Loucy (cell line): ENCODE data around the gene STK38L.

Experiments used
- H2AFZ ChIP-seq: fragments of 200-600 bp; sonication (generic); 2 replicates; pipeline ENCODE4 v1.6.0; 2016; ENCODE audit warnings: antibody characterized with exemption, mild to moderate bottlenecking, low read length, moderate library complexity
- H3F3A ChIP-seq: fragments of 200-600 bp; 2 replicates; pipeline ENCODE4 v1.6.0; 2016; ENCODE audit warnings: antibody characterized with exemption, low read depth, mild to moderate bottlenecking
- H3K27me3 ChIP-seq: fragments of 200-600 bp; sonication (generic); 2 replicates; pipeline ENCODE4 v1.6.1; 2014; ENCODE audit warnings: low read length, mild to moderate bottlenecking; ENCODE audit not compliant: insufficient read depth, poor library complexity, severe bottlenecking
- H3K36me3 ChIP-seq: fragments of 200-600 bp; sonication (generic); 2 replicates; pipeline ENCODE4 v1.6.1; 2016; ENCODE audit warnings: low read length; ENCODE audit not compliant: insufficient read depth
- H3K4me1 ChIP-seq: fragments of 200-600 bp; sonication (generic); 2 replicates; pipeline ENCODE4 v1.5.1; 2014; ENCODE audit warnings: low read length, mild to moderate bottlenecking; ENCODE audit not compliant: insufficient read depth, poor library complexity, severe bottlenecking
- H3K4me2 ChIP-seq: fragments of 200-600 bp; sonication (generic); 2 replicates; pipeline ENCODE4 v1.6.0; 2014; ENCODE audit warnings: antibody characterized with exemption, low read length, low read depth, mild to moderate bottlenecking; ENCODE audit not compliant: poor library complexity, severe bottlenecking
- H3K4me3 ChIP-seq: fragments of 200-600 bp; sonication (generic); 2 replicates; pipeline ENCODE4 v1.5.1; 2014; ENCODE audit warnings: low read length, mild to moderate bottlenecking, mixed read lengths; ENCODE audit not compliant: poor library complexity, severe bottlenecking
- H3K79me2 ChIP-seq: fragments of 200-600 bp; sonication (generic); 2 replicates; pipeline ENCODE4 v1.6.1; 2014; ENCODE audit warnings: low read length; ENCODE audit not compliant: insufficient read depth
- H3K9ac ChIP-seq: fragments of 200-600 bp; sonication (generic); 2 replicates; pipeline ENCODE4 v1.6.0; 2014; ENCODE audit warnings: mild to moderate bottlenecking, low read depth, low read length, moderate library complexity; ENCODE audit not compliant: poor library complexity, severe bottlenecking
- H3K9me2 ChIP-seq: fragments of 200-600 bp; sonication (generic); replicated peaks from 2 replicates; pipeline ENCODE4 v1.6.1; 2016; ENCODE audit warnings: low read depth, low read length, mixed read lengths
- H3K9me3 ChIP-seq: fragments of 200-600 bp; sonication (generic); 2 replicates; pipeline ENCODE4 v1.6.1; 2014; ENCODE audit warnings: mild to moderate bottlenecking, antibody characterized with exemption, low read length, low read depth; ENCODE audit not compliant: insufficient read depth
- H4K20me1 ChIP-seq: fragments of 200-600 bp; sonication (generic); 2 replicates; pipeline ENCODE4 v1.6.0; 2014; ENCODE audit warnings: antibody characterized with exemption, low read length, mild to moderate bottlenecking; ENCODE audit not compliant: insufficient read depth, poor library complexity, severe bottlenecking
- CTCF ChIP-seq: fragments of 200-600 bp; sonication (generic); conservative IDR thresholded peaks from 2 replicates; pipeline ENCODE4 v1.5.1; 2014; ENCODE audit warnings: mild to moderate bottlenecking, antibody characterized with exemption, low read length
- EZH2phosphoT487 ChIP-seq: fragments of 200-600 bp; IDR thresholded peaks from 2 replicates; pipeline ENCODE4 v1.6.1; 2018; ENCODE audit warnings: antibody characterized with exemption, mild to moderate bottlenecking, moderate library complexity, borderline replicate concordance

STK38L gene

GRCh38 chr12:27316947-27317346 is 72.9 kb downstream of the STK38L start:
- H3F3A ChIP-seq, result no peaks in the 10 kb centered on the region
- no peaks in the 10 kb centered on the region for H3K9me2 ChIP-seq
- H3K4me2 ChIP-seq, result no peak overlapping the region
- no peak overlapping the region for H2AFZ ChIP-seq
- TF ChIP-seq EZH2phosphoT487 (no peak), CTCF (no peak)
- no peak overlapping the region for H3K9ac ChIP-seq
- no peaks in the 10 kb centered on the region for H3K79me2 ChIP-seq
- H3K9me3 ChIP-seq, result no peaks in the 10 kb centered on the region
- no peaks in the 10 kb centered on the region; the same call in 1 of the 2 replicates for H3K36me3 ChIP-seq
- no peaks in the 10 kb centered on the region for H3K4me1 ChIP-seq
- H3K4me3 ChIP-seq, result no peak overlapping the region
- no peaks in the 10 kb centered on the region for H4K20me1 ChIP-seq
- H3K27me3 ChIP-seq, result no peaks in the 10 kb centered on the region

GRCh38 chr12:27319409-27319808 is 75.3 kb downstream of the STK38L start:
- Histone ChIP-seq H3K9me2 (no peaks in the 10 kb centered on the region), H3K9me3 (no peaks in the 10 kb centered on the region), H3K36me3 (no peaks in the 10 kb centered on the region; the same call in none of the 2 replicates), H2AFZ (no peak overlapping the region), H3K9ac (no peak overlapping the region), H3F3A (no peaks in the 10 kb centered on the region), H3K27me3 (no peaks in the 10 kb centered on the region), H4K20me1 (no peaks in the 10 kb centered on the region), H3K4me2 (no peak overlapping the region), H3K4me3 (no peak overlapping the region), H3K4me1 (no peaks in the 10 kb centered on the region), H3K79me2 (no peaks in the 10 kb centered on the region)
- TF ChIP-seq CTCF, result no peak
- no peak for TF ChIP-seq EZH2phosphoT487

GRCh38 chr12:27319848-27320247 is 75.8 kb downstream of the STK38L start:
- no peaks in the 10 kb centered on the region for H3K79me2 ChIP-seq
- no peak overlapping the region for H2AFZ ChIP-seq
- H3K9me3 ChIP-seq, result no peaks in the 10 kb centered on the region
- H4K20me1 ChIP-seq, result no peaks in the 10 kb centered on the region
- no peak overlapping the region for H3K9ac ChIP-seq
- no peaks in the 10 kb centered on the region for H3F3A ChIP-seq
- H3K36me3 ChIP-seq, result no peaks in the 10 kb centered on the region; the same call in none of the 2 replicates
- H3K27me3 ChIP-seq, result no peaks in the 10 kb centered on the region
- no peaks in the 10 kb centered on the region for H3K4me1 ChIP-seq
- H3K4me2 ChIP-seq, result no peak overlapping the region
- no peaks in the 10 kb centered on the region for H3K9me2 ChIP-seq
- no peak overlapping the region for H3K4me3 ChIP-seq
- TF ChIP-seq EZH2phosphoT487 (no peak), CTCF (no peak)
